Measurements from ENCODE around the gene SEMA6C.
"Not testable (repeated sequence)": the region's sequence is repeated elsewhere in the genome, so short reads cannot be mapped to it uniquely, and the experiment has no call there.

SEMA6C gene

GRCh38 chr1:151146412-151147131 lies at the start of gene SEMA6C:
Gene SEMA6C (minus strand): TSS chr1:151146631. CDS start chr1:151142621, 4,010 bp downstream.
- peak; percentile 90 to 92 for DNase-seq

GRCh38 chr1:151194894-151195594 lies 48.6 kb upstream of the SEMA6C start:
- not testable (repeated sequence) for DNase-seq

- DNase-seq, result no peak
These were observed 47.4 kb upstream of the SEMA6C start for GRCh38 chr1:151193856-151194255.

- no peak for DNase-seq
These were observed 46.9 kb upstream of the SEMA6C start for GRCh38 chr1:151193304-151193703.

GRCh38 chr1:151192047-151192446 lies 45.6 kb upstream of the SEMA6C start:
- no peak for DNase-seq

GRCh38 chr1:151189637-151190445 lies 43.4 kb upstream of the SEMA6C start, which contains the start of gene VPS72:
Gene VPS72 (minus strand): TSS chr1:151190197. CDS start chr1:151190121, 76 bp downstream.
- DNase-seq, result peak; percentile 96 to 97

GRCh38 chr1:151188667-151189066 lies 42.2 kb upstream of the SEMA6C start:
- not testable (repeated sequence) for DNase-seq

- no peak for DNase-seq
These were observed 40.8 kb upstream of the SEMA6C start for GRCh38 chr1:151187205-151187604.

- DNase-seq, result no peak
These were observed 37.8 kb upstream of the SEMA6C start for GRCh38 chr1:151184211-151184610.

- no peak for DNase-seq
These were observed 30.1 kb upstream of the SEMA6C start for GRCh38 chr1:151176514-151177045.

- peak; percentile 80 to 88 for DNase-seq
These were observed 29.4 kb upstream of the SEMA6C start, which contains the start of gene TMOD4 for GRCh38 chr1:151175863-151176262. Gene TMOD4 (minus strand): TSS chr1:151175981. CDS start chr1:151174875, 1,106 bp downstream.

- DNase-seq, result no peak
These were observed 28.8 kb upstream of the SEMA6C start for GRCh38 chr1:151175041-151175741.

GRCh38 chr1:151171190-151171589 lies 24.8 kb upstream of the SEMA6C start:
- no peak for DNase-seq

GRCh38 chr1:151167116-151167515 lies 20.7 kb upstream of the SEMA6C start:
- DNase-seq, result no peak

GRCh38 chr1:151166505-151166956 lies 20.1 kb upstream of the SEMA6C start:
- no peak for DNase-seq

- DNase-seq, result peak; percentile 98 to 99
These were observed 19.5 kb upstream of the SEMA6C start, which contains the start of the genes LYSMD1 and SCNM1 for GRCh38 chr1:151165738-151166504. Gene LYSMD1 (minus strand): TSS chr1:151165902. CDS start chr1:151165258, 644 bp downstream. Gene SCNM1 (plus strand): TSS chr1:151166144. CDS start chr1:151166153, 9 bp downstream.

- DNase-seq, result no peak
These were observed 18.9 kb upstream of the SEMA6C start for GRCh38 chr1:151165281-151165737.

- no peak for DNase-seq
These were observed 18.4 kb upstream of the SEMA6C start for GRCh38 chr1:151164732-151165280.

GRCh38 chr1:151159373-151159772 lies 12.9 kb upstream of the SEMA6C start:
- DNase-seq, result no peak

- no peak for DNase-seq
These were observed 12.4 kb upstream of the SEMA6C start for GRCh38 chr1:151158751-151159251.
